Measurements from ENCODE around the gene MTNR1A.

DNA sequence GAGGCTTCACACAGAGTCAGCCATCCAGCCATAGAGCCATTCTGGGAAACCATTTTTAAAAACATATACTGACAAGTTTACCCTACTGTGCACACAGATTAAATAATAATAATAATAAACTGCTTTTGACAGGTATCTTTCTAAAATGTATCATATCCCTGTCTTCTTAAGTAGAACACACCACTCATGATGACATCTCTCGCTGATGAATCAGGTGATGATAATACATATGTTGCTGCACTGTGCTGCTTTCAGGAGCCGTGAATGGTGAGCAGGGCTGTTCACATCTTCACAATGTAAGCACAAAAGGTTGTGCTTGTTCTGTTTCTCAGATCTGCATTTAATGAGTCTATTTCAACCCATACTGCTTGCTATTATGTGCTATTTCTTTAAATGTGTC, 3.5 kb downstream of the MTNR1A start:
- TF ChIP-seq, protein P1, sequence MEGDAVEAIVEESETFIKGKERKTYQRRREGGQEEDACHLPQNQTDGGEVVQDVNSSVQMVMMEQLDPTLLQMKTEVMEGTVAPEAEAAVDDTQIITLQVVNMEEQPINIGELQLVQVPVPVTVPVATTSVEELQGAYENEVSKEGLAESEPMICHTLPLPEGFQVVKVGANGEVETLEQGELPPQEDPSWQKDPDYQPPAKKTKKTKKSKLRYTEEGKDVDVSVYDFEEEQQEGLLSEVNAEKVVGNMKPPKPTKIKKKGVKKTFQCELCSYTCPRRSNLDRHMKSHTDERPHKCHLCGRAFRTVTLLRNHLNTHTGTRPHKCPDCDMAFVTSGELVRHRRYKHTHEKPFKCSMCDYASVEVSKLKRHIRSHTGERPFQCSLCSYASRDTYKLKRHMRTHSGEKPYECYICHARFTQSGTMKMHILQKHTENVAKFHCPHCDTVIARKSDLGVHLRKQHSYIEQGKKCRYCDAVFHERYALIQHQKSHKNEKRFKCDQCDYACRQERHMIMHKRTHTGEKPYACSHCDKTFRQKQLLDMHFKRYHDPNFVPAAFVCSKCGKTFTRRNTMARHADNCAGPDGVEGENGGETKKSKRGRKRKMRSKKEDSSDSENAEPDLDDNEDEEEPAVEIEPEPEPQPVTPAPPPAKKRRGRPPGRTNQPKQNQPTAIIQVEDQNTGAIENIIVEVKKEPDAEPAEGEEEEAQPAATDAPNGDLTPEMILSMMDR (IDR thresholded peaks at IDR 0.05): no peak
- TF ChIP-seq POLR2A (IDR thresholded peaks at IDR 0.05) (no peak), POLR2AphosphoS5 (IDR thresholded peaks at IDR 0.05) (no peak)

Data from upper lobe of left lung (tissue), 4 donors.